ENCODE measurements around the gene SLC16A2. TPM values are rescaled to one million over a fixed set of nuclear protein-coding genes. Genes with fewer than 3 reads are reported as not detected.

The SLC16A2 gene
- total and polyA plus RNA-seq, 10 of the 15 experiments (the other 5 are each of a cell fraction or from before 2014, with no cell fraction given) = 0.08 to 0.13 TPM; not detected in 8

- 59% methylated on average over 2 of the region's 2 CpGs for WGBS (ENCODE audit: insufficient coverage, insufficient replicate concordance, low lambda C conversion rate, missing lambda C conversion rate)
- H3K4me3 ChIP-seq = no peak overlapping the region
- peaks cover 6% of the 10 kb centered on the region; the same call in 1 of the 2 replicates for H3K4me1 ChIP-seq (ENCODE audit: control insufficient read depth, insufficient read depth, low read length)
- H3K9me3 ChIP-seq (replicated peaks; ENCODE audit: control insufficient read depth, insufficient read depth, low read length) = no peaks in the 10 kb centered on the region
- no peaks in the 10 kb centered on the region for H4K20me1 ChIP-seq (ENCODE audit: control insufficient read depth, insufficient read depth)
- ChIA-PET SMC1A (ENCODE audit: uncharacterized antibody, unreplicated experiment) (interaction anchor here (0.6 kb wide), 1 partner anchor 35 kb away, joined by 3 read pairs; no protein-coding TSS in a partner anchor), RAD21 (ENCODE audit: unreplicated experiment) (no interaction called here), CTCF (interaction anchor here (0.8 to 1.4 kb wide), 3 partner anchors 11 to 29 kb away, joined by 3 read pairs; no protein-coding TSS in a partner anchor), POLR2A (interaction anchor here (0.7 kb wide), 1 partner anchor 19 kb away, joined by 3 read pairs; no protein-coding TSS in a partner anchor)
- no peaks in the 10 kb centered on the region for H3K27me3 ChIP-seq (replicated peaks in 1 of 2; ENCODE audit: control insufficient read depth in 2 of 2, insufficient read depth in 2 of 2, low read length in 1 of 2)
- ATAC-seq (no peak), DNase-seq (ENCODE audit: low read depth, low spot score) (no peak), FAIRE-seq (no peak)
- no peak overlapping the region for H3K4me2 ChIP-seq (ENCODE audit: control insufficient read depth, insufficient read depth)
- intact Hi-C loops (cut with micrococcal nuclease; ENCODE audit: unreplicated experiment) (no loop called here), in situ Hi-C loops (cut with MboI) (no loop called here)
- no TSS peak for BruUV-seq (replicated peaks)
- TF ChIP-seq CBX3 (IDR thresholded peaks at IDR 0.05; ENCODE audit: borderline replicate concordance, low read depth) (no peak), RCOR1 (conservative IDR thresholded peaks at IDR 0.05; ENCODE audit: low read depth, low read length) (no peak), IKZF1 (conservative IDR thresholded peaks at IDR 0.05) (no peak), SIX5 (IDR thresholded peaks at IDR 0.05; ENCODE audit: low read depth, low read length, severe bottlenecking) (no peak), RELA (IDR thresholded peaks at IDR 0.05; ENCODE audit: borderline replicate concordance, partially characterized antibody) (no peak), KAT2A (conservative IDR thresholded peaks at IDR 0.05; ENCODE audit: control insufficient read depth, low read depth, low read length) (no peak), NFXL1 (IDR thresholded peaks at IDR 0.05; ENCODE audit: borderline replicate concordance) (no peak), RB1 (IDR thresholded peaks at IDR 0.05; ENCODE audit: borderline replicate concordance) (no peak), ZNF384 (IDR thresholded peaks at IDR 0.05; ENCODE audit: borderline replicate concordance, low read depth, low read length) (no peak), CBX5 (IDR thresholded peaks at IDR 0.05; ENCODE audit: low read depth) (no peak), TCF3 (IDR thresholded peaks at IDR 0.05; ENCODE audit: borderline replicate concordance, insufficient read depth, low read depth, low read length) (no peak)
- no peaks in the 10 kb centered on the region for H3K79me2 ChIP-seq (ENCODE audit: control insufficient read depth, insufficient read depth, low read length)
- H2AFZ ChIP-seq (ENCODE audit: control insufficient read depth, low read depth, low read length) = no peak overlapping the region
- no peaks in the 10 kb centered on the region for H3K36me3 ChIP-seq (ENCODE audit: control insufficient read depth in 2 of 2, insufficient read depth in 2 of 2, low read length in 1 of 2)
- no peak overlapping the region for H3K9ac ChIP-seq (ENCODE audit: control insufficient read depth, insufficient read depth, low read length)
- H3K27ac ChIP-seq (ENCODE audit: control insufficient read depth, insufficient read depth) = no peak overlapping the region
Observed at GRCh38 chrX:74505437-74505836, 84.1 kb downstream of the SLC16A2 start.
